H9 (cell line): ENCODE data around the gene HAUS7. TPM values are rescaled to one million over a fixed set of nuclear protein-coding genes. Genes with fewer than 3 reads are reported as not detected.

Source experiments
- DNase-seq: peaks from one replicate; pipeline ENCODE4 v3.0.0-alpha.2; 2017
- H2AFZ ChIP-seq: one replicate; pipeline ENCODE4 v1.6.1; 2013; ENCODE audit warnings: mild to moderate bottlenecking, low read length, control low read depth, moderate library complexity
- H2AK5ac ChIP-seq: 2 replicates; pipeline ENCODE4 v1.6.1; 2013; ENCODE audit warnings: low read length, control low read depth, mixed read lengths; ENCODE audit not compliant: insufficient read length
- H2BK120ac ChIP-seq: one replicate; pipeline ENCODE4 v1.6.1; 2013; ENCODE audit warnings: low read depth, mild to moderate bottlenecking, low read length, control low read depth, inconsistent platforms; ENCODE audit not compliant: poor library complexity, severe bottlenecking
- H2BK12ac ChIP-seq: 2 replicates; pipeline ENCODE4 v1.6.1; 2013; ENCODE audit warnings: low read length, control low read depth, mixed read lengths, low read depth; ENCODE audit not compliant: insufficient read length
- H2BK15ac ChIP-seq: 2 replicates; pipeline ENCODE4 v1.6.1; 2013; ENCODE audit warnings: low read depth, low read length, control low read depth
- H2BK20ac ChIP-seq: one replicate; pipeline ENCODE4 v1.6.1; 2013; ENCODE audit warnings: low read depth, mild to moderate bottlenecking, low read length, control low read depth, inconsistent platforms; ENCODE audit not compliant: poor library complexity, severe bottlenecking
- H2BK5ac ChIP-seq: 2 replicates; pipeline ENCODE4 v1.6.1; 2013; ENCODE audit warnings: low read length, control low read depth, mixed read lengths; ENCODE audit not compliant: insufficient read length
- H3K14ac ChIP-seq: 2 replicates; pipeline ENCODE4 v1.6.1; 2013; ENCODE audit warnings: low read length, control low read depth; ENCODE audit not compliant: insufficient read depth
- H3K18ac ChIP-seq: 2 replicates; pipeline ENCODE4 v1.6.1; 2013; ENCODE audit warnings: low read depth, mild to moderate bottlenecking, mixed read lengths, low read length, control low read depth; ENCODE audit not compliant: insufficient read length
- H3K23ac ChIP-seq: 2 replicates; pipeline ENCODE4 v1.6.1; 2013; ENCODE audit warnings: low read length, control low read depth, mixed read lengths, low read depth; ENCODE audit not compliant: insufficient read length
- H3K23me2 ChIP-seq: 2 replicates; pipeline ENCODE4 v1.6.1; 2013; ENCODE audit warnings: low read depth, mild to moderate bottlenecking, mixed read lengths, low read length, control low read depth; ENCODE audit not compliant: insufficient read length, poor library complexity, severe bottlenecking
- H3K27ac ChIP-seq: 2 replicates; pipeline ENCODE4 v1.5.1; 2013; ENCODE audit warnings: low read length, control low read depth, mixed read lengths, low read depth; ENCODE audit not compliant: insufficient read length
- H3K27me3 ChIP-seq: 2 replicates; pipeline ENCODE4 v1.6.1; 2013; ENCODE audit warnings: low read length, control low read depth, inconsistent platforms; ENCODE audit not compliant: insufficient read depth
- H3K4ac ChIP-seq: 2 replicates; pipeline ENCODE4 v1.6.1; 2013; ENCODE audit warnings: low read depth, mild to moderate bottlenecking, control low read depth, inconsistent platforms, low read length, moderate library complexity
- H3K4me1 ChIP-seq: 2 replicates; pipeline ENCODE4 v1.6.1; 2013; ENCODE audit warnings: low read length, control low read depth, inconsistent platforms; ENCODE audit not compliant: insufficient read depth
- H3K4me2 ChIP-seq: 2 replicates; pipeline ENCODE4 v1.6.1; 2013; ENCODE audit warnings: low read length, control low read depth, mixed read lengths; ENCODE audit not compliant: insufficient read length, insufficient read depth
- H3K56ac ChIP-seq: 2 replicates; pipeline ENCODE4 v1.6.1; 2013; ENCODE audit warnings: low read depth, mild to moderate bottlenecking, mixed read lengths, low read length, control low read depth; ENCODE audit not compliant: insufficient read length
- H3K79me1 ChIP-seq: 2 replicates; pipeline ENCODE4 v1.6.1; 2013; ENCODE audit warnings: low read depth, mild to moderate bottlenecking, moderate library complexity, low read length, control low read depth, inconsistent platforms; ENCODE audit not compliant: insufficient read depth, poor library complexity, severe bottlenecking
- H3K79me2 ChIP-seq: 2 replicates; pipeline ENCODE4 v1.6.1; 2013; ENCODE audit warnings: low read length, control low read depth, inconsistent platforms; ENCODE audit not compliant: insufficient read depth
- H3K9ac ChIP-seq: 2 replicates; pipeline ENCODE4 v1.6.1; 2013; ENCODE audit warnings: low read length, control low read depth, mixed read lengths; ENCODE audit not compliant: insufficient read length; ENCODE audit errors: extremely low read depth
- H3K9me3 ChIP-seq: one replicate; pipeline ENCODE4 v1.6.1; 2013; ENCODE audit warnings: low read depth, low read length, inconsistent platforms; ENCODE audit not compliant: control insufficient read depth
- H3T11ph ChIP-seq: one replicate; pipeline ENCODE4 v1.6.1; 2013; ENCODE audit warnings: mild to moderate bottlenecking, low read length, control low read depth, inconsistent platforms
- H4K20me1 ChIP-seq: one replicate; pipeline ENCODE4 v1.6.1; 2013; ENCODE audit not compliant: control insufficient read depth, insufficient read length, insufficient read depth
- H4K5ac ChIP-seq: 2 replicates; pipeline ENCODE4 v1.6.1; 2013; ENCODE audit warnings: low read depth, mild to moderate bottlenecking, mixed read lengths, low read length, control low read depth; ENCODE audit not compliant: insufficient read length
- H4K8ac ChIP-seq: replicated peaks from 2 replicates; pipeline ENCODE4 v1.6.1; 2013; ENCODE audit warnings: low read length, control low read depth, mixed read lengths, low read depth; ENCODE audit not compliant: insufficient read length
- H4K91ac ChIP-seq: 2 replicates; pipeline ENCODE4 v1.6.1; 2013; ENCODE audit warnings: low read depth, mild to moderate bottlenecking, moderate library complexity, mixed read lengths, low read length, control low read depth; ENCODE audit not compliant: insufficient read length
- H3K27ac Mint-ChIP-seq, 3 experiments: 2 replicates in 2 of 3; 3 replicates in 1 of 3; pipeline ENCODE4 v1.8.0; 2020 to 2021; ENCODE audit warnings: mixed read lengths in 3 of 3, mild to moderate bottlenecking in 1 of 3, moderate library complexity in 1 of 3
- H3K27me3 Mint-ChIP-seq: 2 replicates; pipeline ENCODE4 v1.8.0; 2021; ENCODE audit warnings: low read depth, mild to moderate bottlenecking, moderate library complexity, mixed read lengths
- H3K36me3 Mint-ChIP-seq, 3 experiments: 2 replicates in 2 of 3; 3 replicates in 1 of 3; pipeline ENCODE4 v1.8.0; 2020 to 2021; ENCODE audit warnings: low read depth in 3 of 3, mixed read lengths in 3 of 3; ENCODE audit not compliant: insufficient read depth in 1 of 3
- H3K4me1 Mint-ChIP-seq, 2 experiments: 2 replicates each; pipeline ENCODE4 v1.8.0; 2020; ENCODE audit warnings: mixed read lengths in 2 of 2
- H3K4me3 Mint-ChIP-seq, 2 experiments: 2 replicates in 1 of 2; 3 replicates in 1 of 2; pipeline ENCODE4 v1.8.0; 2020 to 2021; ENCODE audit warnings: mild to moderate bottlenecking in 2 of 2, mixed read lengths in 2 of 2, moderate library complexity in 1 of 2
- H3K9me3 Mint-ChIP-seq, 2 experiments: 2 replicates in 1 of 2; 3 replicates in 1 of 2; pipeline ENCODE4 v1.8.0; 2020; ENCODE audit warnings: mild to moderate bottlenecking in 2 of 2, mixed read lengths in 2 of 2, moderate library complexity in 1 of 2
- WGBS: extraction: QIAGEN DNeasy Blood & Tissue Kit; methylation state at CpG from one replicate; pipeline ENCODE4 v1.1.7; 2013; ENCODE audit warnings: missing lambda C conversion rate, low lambda C conversion rate, mixed read lengths; ENCODE audit not compliant: insufficient read length; ENCODE audit errors: extremely low coverage; 5-methylcytosine and 5-hydroxymethylcytosine counted together
- total RNA-seq: library from RNA; stranded (reverse); gene quantifications from 2 replicates; pipeline ENCODE4 v1.2.1, GENCODE V29; 2021
- TF ChIP-seq, protein P1 (sequence below): fragments of 200-600 bp; sonication (generic); conservative IDR thresholded peaks from 3 replicates; pipeline ENCODE4 v1.8.0; 2021; ENCODE audit warnings: antibody characterized with exemption, mild to moderate bottlenecking

Gene HAUS7
- total RNA-seq, 1 experiment from 2014 or later, result 45.3 TPM

DNA sequence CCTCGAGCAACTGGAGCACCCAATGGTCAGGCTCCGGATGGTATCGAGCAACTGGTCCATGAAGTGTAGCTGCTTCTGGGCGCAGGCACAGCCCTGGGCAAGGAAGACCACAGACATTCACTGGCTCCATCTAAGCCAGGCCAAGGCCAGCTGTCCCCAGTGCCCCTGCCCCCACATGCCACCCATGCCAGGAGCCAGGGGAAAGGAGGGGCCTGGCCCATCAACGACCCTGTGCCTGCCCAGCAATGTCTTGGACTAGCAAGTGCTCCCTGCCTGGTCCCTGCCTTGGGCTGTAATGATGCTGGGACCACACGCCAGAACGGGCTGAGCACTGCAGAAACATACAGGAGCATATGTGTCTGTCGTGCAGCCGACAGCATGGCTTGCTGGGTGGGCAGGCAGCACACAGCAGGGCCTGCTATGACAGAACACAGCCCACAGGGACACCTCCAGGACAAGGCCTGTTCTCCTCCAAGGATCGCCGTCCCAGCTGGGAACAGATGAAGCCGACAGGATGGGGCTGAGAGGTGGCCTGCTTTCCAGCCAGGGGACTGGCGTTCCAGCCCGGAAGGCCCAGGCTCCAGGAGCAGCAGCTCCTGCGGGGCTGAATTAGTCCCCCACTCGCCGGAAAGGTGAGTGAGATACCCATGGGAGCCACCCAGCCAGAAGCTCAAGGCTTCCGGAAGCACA, 13.1 kb downstream of the HAUS7 start:
- Histone ChIP-seq H3K18ac (no peak overlapping the region), H2BK12ac (no peak overlapping the region), H2BK5ac (no peak overlapping the region), H2AK5ac (no peak overlapping the region), H3K27ac (no peak overlapping the region), H3K4me2 (no peak overlapping the region), H3K14ac (no peak overlapping the region), H3T11ph (no peak overlapping the region), H3K56ac (no peak overlapping the region), H4K20me1 (no peaks in the 10 kb centered on the region), H3K4me1 (no peaks in the 10 kb centered on the region), H3K27me3 (no peaks in the 10 kb centered on the region), H2BK120ac (no peak overlapping the region), H2BK15ac (no peak overlapping the region), H4K91ac (no peak overlapping the region), H3K23me2 (no peaks in the 10 kb centered on the region), H3K79me1 (no peaks in the 10 kb centered on the region), H3K79me2 (no peaks in the 10 kb centered on the region), H2BK20ac (no peak overlapping the region), H3K9ac (no peak overlapping the region), H4K5ac (no peak overlapping the region), H3K4ac (no peak overlapping the region), H4K8ac (no peak overlapping the region), H3K23ac (no peak overlapping the region), H2AFZ (no peak overlapping the region), H3K9me3 (peaks cover 42% of the 10 kb centered on the region)
- DNase-seq, result no peak
- Mint-ChIP-seq H3K9me3 (peaks cover 72 to 84% of the 10 kb centered on the region in 2 experiments), H3K27me3 (no peaks in the 10 kb centered on the region), H3K36me3 (peaks cover 32 to 64% (median 40%) of the 10 kb centered on the region in 3 experiments), H3K4me3 (no peak overlapping the region), H3K27ac (no peak overlapping the region), H3K4me1 (no peaks in the 10 kb centered on the region)
- no CpG with 5 or more reads among the region's 18 CpGs for WGBS
- TF ChIP-seq, protein P1, sequence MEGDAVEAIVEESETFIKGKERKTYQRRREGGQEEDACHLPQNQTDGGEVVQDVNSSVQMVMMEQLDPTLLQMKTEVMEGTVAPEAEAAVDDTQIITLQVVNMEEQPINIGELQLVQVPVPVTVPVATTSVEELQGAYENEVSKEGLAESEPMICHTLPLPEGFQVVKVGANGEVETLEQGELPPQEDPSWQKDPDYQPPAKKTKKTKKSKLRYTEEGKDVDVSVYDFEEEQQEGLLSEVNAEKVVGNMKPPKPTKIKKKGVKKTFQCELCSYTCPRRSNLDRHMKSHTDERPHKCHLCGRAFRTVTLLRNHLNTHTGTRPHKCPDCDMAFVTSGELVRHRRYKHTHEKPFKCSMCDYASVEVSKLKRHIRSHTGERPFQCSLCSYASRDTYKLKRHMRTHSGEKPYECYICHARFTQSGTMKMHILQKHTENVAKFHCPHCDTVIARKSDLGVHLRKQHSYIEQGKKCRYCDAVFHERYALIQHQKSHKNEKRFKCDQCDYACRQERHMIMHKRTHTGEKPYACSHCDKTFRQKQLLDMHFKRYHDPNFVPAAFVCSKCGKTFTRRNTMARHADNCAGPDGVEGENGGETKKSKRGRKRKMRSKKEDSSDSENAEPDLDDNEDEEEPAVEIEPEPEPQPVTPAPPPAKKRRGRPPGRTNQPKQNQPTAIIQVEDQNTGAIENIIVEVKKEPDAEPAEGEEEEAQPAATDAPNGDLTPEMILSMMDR, result no peak
